Activated CD8-positive, alpha-beta memory T cell treated with anti-CD3 and anti-CD28 coated beads, Interleukin-2, amount 50 U/mL, for 48 hours (primary cell): Measurements from ENCODE around the gene TAGLN3.

Experiments
- DNase-seq: peaks from one replicate; pipeline ENCODE4 v3.0.0-alpha.2; 2020

Gene TAGLN3

GRCh38 chr3:111998636-111999483, at the start of gene TAGLN3:
Gene TAGLN3, plus strand, starts transcription at chr3:111998922. Its CDS starts 501 bp downstream, at chr3:111999423.
- DNase-seq = no peak

DNA sequence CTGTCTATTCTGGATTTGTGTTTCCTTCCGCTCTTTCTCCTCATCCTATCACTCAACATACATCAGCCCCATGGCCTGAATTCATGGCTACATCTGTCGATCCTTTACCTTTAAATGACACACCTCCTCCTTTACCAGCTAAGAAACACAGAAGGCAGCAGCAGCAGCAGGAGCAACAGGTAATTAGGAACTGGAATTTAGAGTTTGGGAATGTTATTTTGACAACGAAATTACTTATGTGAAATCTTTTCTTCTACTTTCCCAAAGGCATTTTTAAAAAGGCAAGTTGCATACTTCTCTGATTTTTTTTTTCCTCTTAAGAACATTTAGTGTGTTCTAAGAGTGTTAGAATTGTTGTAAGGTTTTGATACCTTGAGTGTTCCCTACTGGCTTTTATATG, 49.0 kb upstream of the TAGLN3 start:
- DNase-seq = no peak

GRCh38 chr3:111951032-111951431, 47.7 kb upstream of the TAGLN3 start:
- DNase-seq = no peak

DNA sequence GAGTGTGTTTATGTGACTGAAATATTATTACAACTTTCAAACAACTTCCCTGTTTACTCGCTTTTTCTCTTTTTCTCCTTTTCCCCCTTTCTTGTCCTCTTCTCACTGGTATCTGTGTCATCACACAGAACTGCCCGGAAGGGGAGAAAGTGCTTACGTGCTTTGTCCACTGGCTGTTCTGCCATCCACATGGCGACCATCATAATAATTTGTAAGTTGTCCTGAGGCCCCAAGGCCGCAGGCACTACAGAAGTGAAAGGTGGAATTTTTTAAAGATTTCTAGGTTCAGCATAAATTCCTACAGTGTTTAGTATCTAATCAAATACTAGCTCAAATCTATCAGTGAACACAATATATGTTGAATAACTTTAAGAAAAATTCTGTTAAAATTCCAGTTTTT, 46.6 kb upstream of the TAGLN3 start:
- DNase-seq = no peak

- DNase-seq = no peak
Observed at GRCh38 chr3:111952866-111953450, 45.8 kb upstream of the TAGLN3 start.

- DNase-seq = no peak
Observed at GRCh38 chr3:111954228-111954990, 44.3 kb upstream of the TAGLN3 start.

GRCh38 chr3:111955876-111956275, 42.8 kb upstream of the TAGLN3 start:
- no peak for DNase-seq

- DNase-seq = no peak
Observed at GRCh38 chr3:111956449-111956848, 42.3 kb upstream of the TAGLN3 start.

DNA sequence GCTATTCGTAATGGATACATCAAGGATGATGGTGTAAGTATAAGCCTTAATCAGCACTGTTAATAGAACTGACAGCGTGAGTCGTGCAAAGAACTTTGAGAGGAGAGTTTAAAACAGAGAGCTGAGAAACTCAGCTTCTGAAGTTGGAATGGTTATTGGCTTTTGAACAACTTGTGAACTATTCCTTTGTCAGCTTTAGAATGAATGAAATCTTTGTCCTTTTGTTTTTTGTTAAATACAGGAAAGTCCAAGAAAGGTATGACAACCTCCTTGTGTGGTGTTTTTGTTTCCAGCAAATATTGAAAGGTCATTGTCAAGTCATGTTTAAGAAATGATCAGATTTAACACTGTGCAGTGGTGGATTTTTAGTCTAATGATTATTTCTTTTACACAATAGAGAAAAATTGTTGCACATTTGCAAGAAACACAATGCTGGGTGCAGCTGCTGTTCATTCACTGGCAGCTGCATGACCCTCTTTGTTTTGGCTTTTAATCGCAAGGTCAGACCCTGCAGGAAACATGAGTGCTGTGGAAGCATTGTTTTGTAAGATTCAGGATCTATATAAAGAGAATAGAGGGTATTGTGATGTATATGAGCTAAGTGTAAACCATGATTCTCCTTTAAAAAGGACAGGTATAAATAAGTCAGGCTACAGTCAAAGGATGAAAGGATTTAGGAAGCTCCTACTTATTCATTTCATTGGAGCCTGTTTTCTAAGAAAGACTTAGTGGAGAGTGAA, 41.6 kb upstream of the TAGLN3 start:
- DNase-seq = no peak

DNA sequence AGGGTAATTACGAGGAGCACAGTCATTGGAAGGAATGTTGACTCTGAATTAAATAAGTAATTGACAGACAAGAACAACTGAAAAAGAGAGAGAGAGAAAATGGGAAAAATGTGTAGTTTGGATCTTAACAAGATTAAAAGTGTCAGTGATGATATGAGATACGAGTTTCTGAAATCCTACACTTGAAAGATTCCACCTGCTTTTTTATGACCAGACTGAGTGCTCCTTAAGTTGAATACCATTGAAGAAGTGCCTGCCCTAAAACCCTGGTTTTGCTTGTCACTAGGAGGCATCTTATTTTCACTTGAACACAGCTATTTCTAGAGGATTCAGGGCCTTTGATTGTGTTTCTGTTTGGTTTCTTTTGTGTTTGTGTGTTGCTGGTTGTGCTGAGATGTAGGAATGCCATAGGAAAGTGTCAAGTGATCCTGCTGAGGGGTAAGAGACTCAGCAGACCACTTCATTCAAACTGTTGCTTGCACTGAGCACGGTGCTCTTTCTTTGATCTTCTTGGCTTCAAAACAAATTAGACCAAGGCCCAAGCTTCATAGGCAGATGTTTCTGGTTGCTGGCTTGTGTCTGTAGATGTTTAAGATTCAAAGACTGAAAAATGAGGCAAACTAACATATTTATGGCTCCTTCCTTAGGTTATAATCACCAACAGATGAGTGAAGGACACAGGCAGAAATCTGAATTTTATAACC, 37.1 kb upstream of the TAGLN3 start:
- no peak for DNase-seq

DNA sequence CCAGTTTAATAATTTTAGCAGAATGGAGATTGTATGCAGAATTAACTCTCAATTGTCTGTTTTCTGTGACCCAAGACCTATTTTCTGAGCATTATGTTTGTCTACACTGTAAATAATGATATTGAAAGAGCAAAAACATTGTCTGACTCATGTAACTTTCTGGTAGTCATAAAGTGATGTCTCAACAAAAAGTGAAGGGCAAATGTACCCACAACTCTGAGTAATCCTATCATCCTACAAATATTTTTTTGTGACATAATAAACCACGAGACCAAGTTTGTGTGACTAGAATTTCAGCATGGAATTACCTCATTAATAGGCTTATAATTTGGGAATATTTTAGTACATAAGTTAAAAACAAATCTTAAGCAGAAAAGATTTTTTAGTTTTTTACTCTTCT, 35.3 kb upstream of the TAGLN3 start:
- DNase-seq = no peak

DNA sequence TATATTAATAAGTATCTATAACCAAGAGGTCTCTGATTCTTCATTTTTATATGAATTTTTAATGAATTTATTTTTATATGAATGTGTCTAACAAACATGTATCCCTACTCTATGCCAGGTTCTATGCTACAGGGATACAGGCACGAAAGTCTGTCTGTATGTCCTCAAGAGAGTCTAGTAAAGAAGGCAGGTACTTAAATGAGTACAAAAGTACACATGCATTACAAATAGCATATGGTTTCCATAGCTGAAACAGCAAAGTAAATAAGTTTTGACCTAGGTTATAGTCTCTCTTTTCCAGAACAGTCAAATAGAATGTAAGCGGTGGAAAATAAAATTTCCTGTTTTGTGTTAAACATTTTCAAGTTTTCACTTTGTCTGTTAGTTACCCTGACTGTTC, 33.2 kb upstream of the TAGLN3 start:
- no peak for DNase-seq

DNA sequence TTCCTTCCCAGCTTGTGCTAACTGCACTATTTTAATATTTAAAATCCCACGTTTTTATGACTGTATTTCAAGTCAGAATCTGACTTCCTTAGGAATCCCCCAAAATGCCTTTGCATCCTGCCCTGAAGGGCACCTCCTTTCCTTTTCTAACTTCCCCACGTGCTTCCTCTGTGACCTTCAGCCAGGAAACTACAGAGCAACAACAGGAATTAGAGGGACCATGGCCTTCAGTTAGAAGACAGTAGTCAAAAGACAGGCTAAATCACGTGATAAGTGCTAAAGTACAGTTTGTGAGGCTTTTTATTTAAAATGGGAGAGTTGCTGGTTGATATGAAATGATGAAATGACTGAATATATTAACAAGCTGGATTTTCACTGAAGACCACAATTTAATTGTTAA, 31.7 kb upstream of the TAGLN3 start:
- DNase-seq = no peak

GRCh38 chr3:111967651-111968274, 31.0 kb upstream of the TAGLN3 start:
- peak; percentile 88 for DNase-seq

GRCh38 chr3:111968319-111969054, 30.2 kb upstream of the TAGLN3 start:
- DNase-seq = no peak

GRCh38 chr3:111970376-111970775, 28.3 kb upstream of the TAGLN3 start:
- no peak for DNase-seq

DNA sequence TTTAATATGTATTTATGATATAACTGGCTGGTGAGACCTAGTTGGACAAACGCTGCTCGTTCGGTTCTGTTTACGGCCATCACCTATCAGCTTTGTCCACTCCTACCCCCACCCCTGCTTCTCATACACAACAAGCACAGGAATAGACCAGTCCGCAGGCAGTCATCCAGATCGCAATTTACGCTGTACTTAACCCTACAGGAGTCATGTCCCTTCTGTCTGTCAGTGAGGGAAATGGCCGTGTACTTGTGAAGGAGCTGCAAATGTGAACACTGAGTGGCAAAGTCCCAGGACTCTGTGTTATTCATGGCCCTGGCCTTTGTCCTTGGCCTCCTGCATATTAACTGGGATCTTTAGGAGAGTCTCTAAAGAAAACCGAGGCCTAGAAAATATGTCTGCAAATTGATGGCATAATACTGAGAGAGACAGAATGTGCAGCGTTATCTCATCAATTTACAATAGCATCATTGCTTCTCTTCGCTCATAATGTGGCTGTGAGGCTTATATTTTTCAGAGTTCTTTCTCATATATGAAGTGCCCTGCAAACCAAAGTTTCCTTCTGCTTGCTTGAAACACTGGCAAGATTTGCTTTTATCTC, 27.1 kb upstream of the TAGLN3 start:
- DNase-seq = no peak

GRCh38 chr3:111972891-111973290, 25.8 kb upstream of the TAGLN3 start:
- no peak for DNase-seq

- no peak for DNase-seq
Observed at GRCh38 chr3:111975131-111975530, 23.6 kb upstream of the TAGLN3 start.

DNA sequence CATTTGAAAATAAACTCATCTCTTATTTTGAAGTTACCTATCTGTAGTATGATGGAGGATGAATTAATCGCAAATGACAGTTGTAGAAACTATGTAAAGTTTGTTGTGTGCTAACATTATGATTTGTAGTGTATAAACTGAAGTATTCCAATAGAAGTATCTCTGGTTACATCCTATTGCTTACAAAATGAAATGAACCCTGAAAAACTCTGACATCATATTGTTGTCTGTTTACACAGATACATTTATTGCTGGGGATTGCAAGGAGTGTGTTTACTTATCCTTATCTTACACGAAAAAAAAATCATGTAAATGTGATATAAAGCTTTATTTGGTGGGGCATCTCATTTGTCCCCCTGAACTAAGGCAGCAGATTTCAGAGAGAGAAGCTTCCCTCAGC, 22.5 kb upstream of the TAGLN3 start:
- no peak for DNase-seq
